Cardiac muscle cell (in vitro differentiated cells and primary cell): ENCODE results near the gene IL1R1. TPM values are rescaled to one million over a fixed set of nuclear protein-coding genes. Genes with fewer than 3 reads are reported as not detected.
A peak's percentile ranks its signal among the peaks of the same experiment; 100 is the strongest.

Experiments used
- DNase-seq, 2 donors: peaks; one replicate each; pipeline versions ENCODE4 v3.0.0 to v3.0.0-alpha.2; 2010 to 2017; ENCODE audit warnings: low read depth in 1 of 2, low spot score in 1 of 2
- H3K27ac ChIP-seq: fragments of 200-600 bp; sonication (generic); 2 replicates; pipeline ENCODE4 v1.5.1; 2016
- H3K27me3 ChIP-seq: fragments of 200-600 bp; sonication (generic); 2 replicates; pipeline ENCODE4 v1.6.0; 2016; ENCODE audit warnings: control low read depth
- H3K36me3 ChIP-seq: fragments of 200-600 bp; sonication (generic); 2 replicates; pipeline ENCODE4 v1.5.1; 2016; ENCODE audit warnings: control low read depth
- H3K4me1 ChIP-seq: fragments of 200-600 bp; sonication (generic); 2 replicates; pipeline ENCODE4 v1.8.1; 2017; ENCODE audit warnings: low read depth, mild to moderate bottlenecking, mixed run types
- H3K4me3 ChIP-seq: fragments of 200-600 bp; sonication (generic); 2 replicates; pipeline ENCODE4 v1.5.1; 2016; ENCODE audit warnings: mild to moderate bottlenecking
- H3K9me3 ChIP-seq: fragments of 200-600 bp; sonication (generic); 2 replicates; pipeline ENCODE4 v1.5.1; 2017; ENCODE audit warnings: low read depth, mild to moderate bottlenecking, control low read depth
- CTCF ChIP-seq: IDR thresholded peaks from 2 replicates; pipeline ENCODE4 v1.5.1; 2012; ENCODE audit warnings: low read depth, mild to moderate bottlenecking, low read length
- polyA plus RNA-seq: library from polyadenylated mRNA; unstranded; fragments of >200 nt; fragmentation: Nextera tagmentation; extraction: Ambion mirVana; gene quantifications from 2 replicates; pipeline ENCODE4 v1.2.1, GENCODE V29; 2016
- total RNA-seq: library from RNA; depleted of rRNA; stranded (reverse); fragments of >200 nt; gene quantifications from 2 replicates; pipeline ENCODE4 v1.2.3, GENCODE V29; 2016

Gene IL1R1
- total and polyA plus RNA-seq, 2 experiments from 2014 or later: 0.18 to 1.4 TPM

GRCh38 chr2:102179788-102180686 is 37.5 kb downstream of the IL1R1 start:
- no peak overlapping the region for H3K27ac ChIP-seq

DNA sequence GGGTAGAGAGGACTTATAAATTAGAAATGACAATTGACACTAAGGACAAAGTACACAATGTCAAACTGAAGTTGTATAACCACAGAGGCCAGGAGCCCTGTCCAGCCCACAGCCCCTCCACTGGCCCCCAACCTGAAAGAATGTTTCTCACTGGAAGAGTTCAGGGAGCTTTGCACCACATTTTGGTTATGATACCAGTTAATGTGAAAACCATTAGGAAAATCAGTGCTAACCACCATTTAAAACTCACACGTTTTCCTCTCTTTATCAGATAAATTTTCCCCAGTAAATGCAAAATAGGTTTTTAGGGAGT is 38.1 kb downstream of the IL1R1 start:
- Histone ChIP-seq H3K36me3 (no peaks in the 10 kb centered on the region), H3K4me3 (no peak overlapping the region), H3K27me3 (no peaks in the 10 kb centered on the region), H3K9me3 (no peaks in the 10 kb centered on the region), H3K27ac (no peak overlapping the region), H3K4me1 (no peaks in the 10 kb centered on the region)
- TF ChIP-seq CTCF: no peak
- DNase-seq: no peak

More at GRCh38 chr2:102179788-102180686, 37.5 kb downstream of the IL1R1 start:
- no peak for DNase-seq
- no peaks in the 10 kb centered on the region for H3K9me3 ChIP-seq
- H3K27me3 ChIP-seq: no peaks in the 10 kb centered on the region
- H3K4me1 ChIP-seq: no peaks in the 10 kb centered on the region
- TF ChIP-seq CTCF: no peak
- no peaks in the 10 kb centered on the region for H3K36me3 ChIP-seq
- H3K4me3 ChIP-seq: no peak overlapping the region

- Histone ChIP-seq H3K27me3 (peaks cover 6% of the 10 kb centered on the region), H3K27ac (no peak overlapping the region)
Measured at GRCh38 chr2:102181376-102181775, 38.8 kb downstream of the IL1R1 start.

DNA sequence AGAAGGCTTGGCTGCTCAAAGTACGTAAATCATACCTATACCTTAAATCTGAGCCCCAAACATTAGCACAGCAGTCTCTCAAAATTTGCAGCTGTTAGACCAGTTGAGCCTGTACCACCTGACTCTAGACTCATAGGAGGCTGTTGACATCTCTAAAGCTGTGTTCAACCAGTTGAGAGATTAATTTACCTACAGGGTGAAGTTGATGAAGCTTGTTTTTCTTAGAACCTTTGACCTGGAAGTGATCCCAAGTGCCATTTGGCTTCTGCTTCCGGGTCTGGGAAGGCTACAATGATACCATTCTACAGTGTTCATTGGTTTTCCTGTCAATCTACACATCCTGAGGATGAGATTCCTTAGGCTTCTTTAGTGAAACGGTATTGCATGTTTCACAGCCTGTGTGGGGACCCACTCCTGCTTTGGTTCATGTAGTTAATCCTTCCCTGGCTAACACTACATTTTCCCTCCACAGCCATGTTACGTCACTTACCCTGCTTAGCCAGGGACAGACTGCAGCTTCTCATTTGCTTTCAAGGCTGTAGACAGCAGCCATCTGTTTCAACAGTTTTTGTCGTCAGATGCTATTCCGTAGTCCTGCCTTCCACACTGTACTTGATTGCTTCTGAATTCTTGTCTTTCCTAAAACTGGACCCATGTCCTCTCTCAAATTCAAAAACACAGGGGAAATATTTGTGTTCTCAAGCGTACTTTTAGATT is 39.5 kb downstream of the IL1R1 start:
- no peak overlapping the region for H3K27ac ChIP-seq
- no peaks in the 10 kb centered on the region for H3K9me3 ChIP-seq
- no peak for TF ChIP-seq CTCF
- H3K4me1 ChIP-seq: no peaks in the 10 kb centered on the region
- H3K27me3 ChIP-seq: peaks cover 13% of the 10 kb centered on the region
- DNase-seq: peak in 1 of 2 donors; percentile 83
- no peaks in the 10 kb centered on the region for H3K36me3 ChIP-seq
- H3K4me3 ChIP-seq: no peak overlapping the region

More at GRCh38 chr2:102181376-102181775, 38.8 kb downstream of the IL1R1 start:
- DNase-seq: peak in 1 of 2 donors; percentile 45
- TF ChIP-seq CTCF: no peak
- Histone ChIP-seq H3K9me3 (no peaks in the 10 kb centered on the region), H3K4me1 (no peaks in the 10 kb centered on the region), H3K4me3 (no peak overlapping the region), H3K36me3 (no peaks in the 10 kb centered on the region)

DNA sequence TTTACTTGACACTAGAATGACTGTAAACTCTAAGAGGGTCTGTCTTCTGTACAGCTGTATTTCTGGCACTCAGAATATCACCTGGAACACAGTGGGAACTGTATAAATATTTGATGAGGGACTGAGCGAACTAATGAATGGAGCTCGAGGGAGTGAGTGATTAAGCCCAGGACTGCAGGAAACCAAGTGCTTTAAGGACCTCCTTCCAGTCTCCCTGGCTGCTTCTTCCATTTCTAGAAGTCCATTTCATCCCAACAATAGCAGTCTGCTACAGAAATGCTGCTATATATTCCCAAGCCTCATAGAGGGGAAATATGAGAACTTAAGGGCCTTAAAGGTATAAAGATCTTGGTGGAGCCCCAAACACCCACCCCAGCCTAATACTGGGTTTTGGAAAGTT is 41.5 kb downstream of the IL1R1 start:
- no peak overlapping the region for H3K27ac ChIP-seq
- no peak for TF ChIP-seq CTCF
- peaks cover 24% of the 10 kb centered on the region for H3K27me3 ChIP-seq
- H3K4me3 ChIP-seq: no peak overlapping the region
- no peaks in the 10 kb centered on the region for H3K4me1 ChIP-seq
- no peaks in the 10 kb centered on the region for H3K36me3 ChIP-seq
- peak in 1 of 2 donors; percentile 58 for DNase-seq
- H3K9me3 ChIP-seq: no peaks in the 10 kb centered on the region
